Smooth muscle cell (in vitro differentiated cells): ENCODE results near the gene HBG2. TPM values are rescaled to one million over a fixed set of nuclear protein-coding genes. Genes with fewer than 3 reads are reported as not detected.

Source experiments
- DNase-seq: peaks from one replicate; lab custom pipeline; 2025; ENCODE audit not compliant: unreplicated experiment; lab: John Stamatoyannopoulos, UW
- H2AFZ ChIP-seq: fragments of 200-600 bp; sonication (generic); 2 replicates; pipeline ENCODE4 v1.6.0; 2016; ENCODE audit warnings: antibody characterized with exemption, low read depth, mild to moderate bottlenecking
- H3F3A ChIP-seq: fragments of 200-600 bp; sonication (generic); 2 replicates; pipeline ENCODE4 v1.6.0; 2017; ENCODE audit warnings: antibody characterized with exemption, low read depth
- H3K27ac ChIP-seq: fragments of 200-600 bp; sonication (generic); 2 replicates; pipeline ENCODE4 v1.5.1; 2016; ENCODE audit warnings: low read depth, mild to moderate bottlenecking
- H3K27me3 ChIP-seq: fragments of 200-600 bp; sonication (generic); 2 replicates; pipeline ENCODE4 v1.6.1; 2016; ENCODE audit warnings: low read depth, mild to moderate bottlenecking
- H3K36me3 ChIP-seq: fragments of 200-600 bp; sonication (generic); 2 replicates; pipeline ENCODE4 v1.5.1; 2016; ENCODE audit warnings: low read depth
- H3K4me1 ChIP-seq: fragments of 200-600 bp; sonication (generic); 2 replicates; pipeline ENCODE4 v1.5.1; 2016; ENCODE audit warnings: low read depth
- H3K4me2 ChIP-seq: fragments of 200-600 bp; sonication (generic); 2 replicates; pipeline ENCODE4 v1.6.0; 2016; ENCODE audit warnings: mild to moderate bottlenecking
- H3K4me3 ChIP-seq: fragments of 200-600 bp; sonication (generic); 2 replicates; pipeline ENCODE4 v1.5.1; 2016; ENCODE audit warnings: mild to moderate bottlenecking
- H3K79me2 ChIP-seq: fragments of 200-600 bp; sonication (generic); 2 replicates; pipeline ENCODE4 v1.6.0; 2016; ENCODE audit warnings: low read depth, mild to moderate bottlenecking
- H3K9ac ChIP-seq: fragments of 200-600 bp; sonication (generic); 2 replicates; pipeline ENCODE4 v1.6.0; 2016; ENCODE audit warnings: low read depth
- H3K9me3 ChIP-seq: fragments of 200-600 bp; sonication (generic); replicated peaks from 2 replicates; pipeline ENCODE4 v1.5.1; 2016; ENCODE audit warnings: low read depth
- H4K20me1 ChIP-seq: fragments of 200-600 bp; sonication (generic); 2 replicates; pipeline ENCODE4 v1.6.0; 2016; ENCODE audit warnings: low read depth
- WGBS: methylation state at CpG from one replicate; pipeline ENCODE4 v1.1.7; 2016; ENCODE audit warnings: low lambda C conversion rate; 5-methylcytosine and 5-hydroxymethylcytosine counted together
- polyA plus RNA-seq: library from polyadenylated mRNA; unstranded; fragments of >200 nt; fragmentation: Nextera tagmentation; extraction: Ambion mirVana; gene quantifications from 2 replicates; pipeline ENCODE4 v1.2.1, GENCODE V29; 2016
- total RNA-seq: library from RNA; depleted of rRNA; stranded (reverse); fragments of >200 nt; gene quantifications from 2 replicates; pipeline ENCODE4 v1.2.3, GENCODE V29; 2014
- TF ChIP-seq, protein P1 (sequence below): fragments of 200-600 bp; sonication (generic); IDR thresholded peaks from 2 replicates; pipeline ENCODE4 v1.5.1; 2017; ENCODE audit warnings: borderline replicate concordance, mild to moderate bottlenecking, antibody characterized with exemption; ENCODE audit not compliant: insufficient read depth, poor library complexity, severe bottlenecking

HBG2 gene
- total and polyA plus RNA-seq, 2 experiments from 2014 or later = not detected

DNA sequence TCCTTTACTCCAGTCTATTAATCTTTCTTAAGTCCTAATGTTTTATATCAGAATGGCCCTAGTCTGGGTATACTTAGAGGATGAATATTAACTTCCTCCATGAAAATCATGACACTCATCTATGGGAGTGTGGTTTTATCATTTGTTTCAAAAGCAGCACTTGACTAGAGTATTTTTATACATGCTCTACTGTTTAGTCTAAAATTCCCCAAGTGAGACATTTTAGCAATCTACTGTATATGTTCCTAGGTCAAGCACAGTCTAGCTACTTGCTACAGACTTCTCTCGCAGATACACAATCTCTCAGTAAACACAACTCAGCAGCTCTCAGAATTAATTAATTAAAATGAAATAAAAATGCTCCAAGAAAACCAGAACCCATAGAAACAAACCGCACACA lies 24.8 kb downstream of the HBG2 start:
- H3K4me3 ChIP-seq = no peak overlapping the region
- H3F3A ChIP-seq = no peaks in the 10 kb centered on the region
- H3K36me3 ChIP-seq = no peaks in the 10 kb centered on the region
- no peak overlapping the region for H3K9ac ChIP-seq
- no peak for DNase-seq
- TF ChIP-seq, protein P1, sequence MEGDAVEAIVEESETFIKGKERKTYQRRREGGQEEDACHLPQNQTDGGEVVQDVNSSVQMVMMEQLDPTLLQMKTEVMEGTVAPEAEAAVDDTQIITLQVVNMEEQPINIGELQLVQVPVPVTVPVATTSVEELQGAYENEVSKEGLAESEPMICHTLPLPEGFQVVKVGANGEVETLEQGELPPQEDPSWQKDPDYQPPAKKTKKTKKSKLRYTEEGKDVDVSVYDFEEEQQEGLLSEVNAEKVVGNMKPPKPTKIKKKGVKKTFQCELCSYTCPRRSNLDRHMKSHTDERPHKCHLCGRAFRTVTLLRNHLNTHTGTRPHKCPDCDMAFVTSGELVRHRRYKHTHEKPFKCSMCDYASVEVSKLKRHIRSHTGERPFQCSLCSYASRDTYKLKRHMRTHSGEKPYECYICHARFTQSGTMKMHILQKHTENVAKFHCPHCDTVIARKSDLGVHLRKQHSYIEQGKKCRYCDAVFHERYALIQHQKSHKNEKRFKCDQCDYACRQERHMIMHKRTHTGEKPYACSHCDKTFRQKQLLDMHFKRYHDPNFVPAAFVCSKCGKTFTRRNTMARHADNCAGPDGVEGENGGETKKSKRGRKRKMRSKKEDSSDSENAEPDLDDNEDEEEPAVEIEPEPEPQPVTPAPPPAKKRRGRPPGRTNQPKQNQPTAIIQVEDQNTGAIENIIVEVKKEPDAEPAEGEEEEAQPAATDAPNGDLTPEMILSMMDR = no peak
- H4K20me1 ChIP-seq = no peaks in the 10 kb centered on the region
- WGBS = 98% methylated on average over 2 of the region's 2 CpGs
- H3K9me3 ChIP-seq = no peaks in the 10 kb centered on the region
- H3K27me3 ChIP-seq = no peaks in the 10 kb centered on the region
- H2AFZ ChIP-seq = no peak overlapping the region
- H3K4me1 ChIP-seq = no peaks in the 10 kb centered on the region
- H3K79me2 ChIP-seq = no peaks in the 10 kb centered on the region
- no peak overlapping the region for H3K27ac ChIP-seq
- H3K4me2 ChIP-seq = no peak overlapping the region

DNA sequence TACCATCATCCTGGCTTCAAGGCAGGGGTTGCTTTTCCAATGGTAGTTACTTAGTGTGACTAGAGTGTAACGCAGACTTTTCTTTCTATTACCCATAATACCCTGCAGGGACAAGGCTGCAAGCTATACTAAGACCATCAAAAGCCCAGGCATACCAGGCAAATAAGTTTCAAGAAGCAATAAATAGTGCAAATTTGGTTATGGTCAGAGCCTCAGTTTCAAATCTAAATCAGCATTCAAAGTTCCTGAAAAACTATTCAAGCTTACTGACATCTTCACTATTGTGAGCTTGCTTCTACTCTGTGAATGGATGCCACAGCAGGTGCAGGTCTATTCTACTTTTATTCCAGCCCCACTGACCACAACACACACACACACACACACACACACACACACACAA lies 25.2 kb downstream of the HBG2 start:
- Histone ChIP-seq H3K4me1 (no peaks in the 10 kb centered on the region), H3K27ac (no peak overlapping the region), H3K79me2 (no peaks in the 10 kb centered on the region), H3K9me3 (no peaks in the 10 kb centered on the region), H3K36me3 (no peaks in the 10 kb centered on the region), H3K4me3 (no peak overlapping the region), H3K27me3 (no peaks in the 10 kb centered on the region), H3K4me2 (no peak overlapping the region), H2AFZ (no peak overlapping the region), H4K20me1 (no peaks in the 10 kb centered on the region), H3K9ac (no peak overlapping the region), H3F3A (no peaks in the 10 kb centered on the region)
- TF ChIP-seq, protein P1 = no peak
- DNase-seq = no peak
- WGBS = 69% methylated on average over 1 of the region's 1 CpG

DNA sequence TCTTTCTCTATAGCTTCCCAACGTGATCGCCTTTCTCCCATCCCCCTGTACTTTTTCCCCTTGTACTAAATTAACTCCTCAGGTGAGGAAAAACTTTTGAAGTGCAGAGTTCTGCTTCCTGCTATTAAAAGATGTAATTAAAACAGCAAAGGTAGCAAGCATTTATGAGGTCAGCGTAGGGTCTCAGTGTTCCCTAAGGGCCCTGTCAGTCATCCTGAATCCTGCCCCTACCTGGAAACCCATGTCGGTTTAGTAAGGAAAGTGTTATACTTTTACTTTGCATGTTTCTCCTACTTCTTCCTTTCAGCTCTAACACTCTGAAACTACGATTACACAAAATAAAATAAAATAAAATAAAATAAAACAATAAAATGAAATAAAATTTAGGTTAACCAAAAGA lies 26.5 kb downstream of the HBG2 start:
- Histone ChIP-seq H3K4me2 (no peak overlapping the region), H4K20me1 (no peaks in the 10 kb centered on the region), H2AFZ (no peak overlapping the region), H3K36me3 (no peaks in the 10 kb centered on the region), H3K9me3 (no peaks in the 10 kb centered on the region), H3K79me2 (no peaks in the 10 kb centered on the region), H3K9ac (no peak overlapping the region), H3F3A (no peaks in the 10 kb centered on the region), H3K4me3 (no peak overlapping the region), H3K4me1 (no peaks in the 10 kb centered on the region), H3K27ac (no peak overlapping the region), H3K27me3 (no peaks in the 10 kb centered on the region)
- no peak for DNase-seq
- TF ChIP-seq, protein P1 = no peak
- 76% methylated on average over 5 of the region's 5 CpGs for WGBS

DNA sequence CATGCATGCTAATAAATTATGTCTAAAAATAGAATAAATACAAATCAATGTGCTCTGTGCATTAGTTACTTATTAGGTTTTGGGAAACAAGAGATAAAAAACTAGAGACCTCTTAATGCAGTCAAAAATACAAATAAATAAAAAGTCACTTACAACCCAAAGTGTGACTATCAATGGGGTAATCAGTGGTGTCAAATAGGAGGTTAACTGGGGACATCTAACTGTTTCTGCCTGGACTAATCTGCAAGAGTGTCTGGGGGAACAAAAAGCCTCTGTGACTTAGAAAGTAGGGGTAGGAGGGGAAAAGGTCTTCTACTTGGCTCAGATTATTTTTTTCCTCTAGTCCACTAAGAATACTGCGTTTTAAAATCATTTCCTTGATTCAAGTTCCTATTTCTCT lies 26.9 kb downstream of the HBG2 start:
- 62% methylated on average over 1 of the region's 1 CpG for WGBS
- no peak overlapping the region for H3K4me2 ChIP-seq
- H4K20me1 ChIP-seq = no peaks in the 10 kb centered on the region
- no peaks in the 10 kb centered on the region for H3K9me3 ChIP-seq
- no peak overlapping the region for H3K27ac ChIP-seq
- TF ChIP-seq, protein P1 = no peak
- H3K4me1 ChIP-seq = no peaks in the 10 kb centered on the region
- H3K4me3 ChIP-seq = no peak overlapping the region
- DNase-seq = no peak
- no peak overlapping the region for H2AFZ ChIP-seq
- no peaks in the 10 kb centered on the region for H3K27me3 ChIP-seq
- no peaks in the 10 kb centered on the region for H3K79me2 ChIP-seq
- H3F3A ChIP-seq = no peaks in the 10 kb centered on the region
- no peak overlapping the region for H3K9ac ChIP-seq
- no peaks in the 10 kb centered on the region for H3K36me3 ChIP-seq
